Smooth muscle cell (in vitro differentiated cells): ENCODE data around the gene GNAT1. TPM values are rescaled to one million over a fixed set of nuclear protein-coding genes. Genes with fewer than 3 reads are reported as not detected.

Experiments
- DNase-seq: peaks from one replicate; lab custom pipeline; 2025; ENCODE audit not compliant: unreplicated experiment; lab: John Stamatoyannopoulos, UW
- H2AFZ ChIP-seq: fragments of 200-600 bp; sonication (generic); 2 replicates; pipeline ENCODE4 v1.6.0; 2016; ENCODE audit warnings: antibody characterized with exemption, low read depth, mild to moderate bottlenecking
- H3F3A ChIP-seq: fragments of 200-600 bp; sonication (generic); 2 replicates; pipeline ENCODE4 v1.6.0; 2017; ENCODE audit warnings: antibody characterized with exemption, low read depth
- H3K27ac ChIP-seq: fragments of 200-600 bp; sonication (generic); 2 replicates; pipeline ENCODE4 v1.5.1; 2016; ENCODE audit warnings: low read depth, mild to moderate bottlenecking
- H3K27me3 ChIP-seq: fragments of 200-600 bp; sonication (generic); 2 replicates; pipeline ENCODE4 v1.6.1; 2016; ENCODE audit warnings: low read depth, mild to moderate bottlenecking
- H3K36me3 ChIP-seq: fragments of 200-600 bp; sonication (generic); 2 replicates; pipeline ENCODE4 v1.5.1; 2016; ENCODE audit warnings: low read depth
- H3K4me1 ChIP-seq: fragments of 200-600 bp; sonication (generic); 2 replicates; pipeline ENCODE4 v1.5.1; 2016; ENCODE audit warnings: low read depth
- H3K4me2 ChIP-seq: fragments of 200-600 bp; sonication (generic); 2 replicates; pipeline ENCODE4 v1.6.0; 2016; ENCODE audit warnings: mild to moderate bottlenecking
- H3K4me3 ChIP-seq: fragments of 200-600 bp; sonication (generic); 2 replicates; pipeline ENCODE4 v1.5.1; 2016; ENCODE audit warnings: mild to moderate bottlenecking
- H3K79me2 ChIP-seq: fragments of 200-600 bp; sonication (generic); 2 replicates; pipeline ENCODE4 v1.6.0; 2016; ENCODE audit warnings: low read depth, mild to moderate bottlenecking
- H3K9ac ChIP-seq: fragments of 200-600 bp; sonication (generic); 2 replicates; pipeline ENCODE4 v1.6.0; 2016; ENCODE audit warnings: low read depth
- H3K9me3 ChIP-seq: fragments of 200-600 bp; sonication (generic); replicated peaks from 2 replicates; pipeline ENCODE4 v1.5.1; 2016; ENCODE audit warnings: low read depth
- H4K20me1 ChIP-seq: fragments of 200-600 bp; sonication (generic); 2 replicates; pipeline ENCODE4 v1.6.0; 2016; ENCODE audit warnings: low read depth
- CTCF ChIP-seq: fragments of 200-600 bp; sonication (generic); IDR thresholded peaks from 2 replicates; pipeline ENCODE4 v1.5.1; 2017; ENCODE audit warnings: borderline replicate concordance, mild to moderate bottlenecking, antibody characterized with exemption; ENCODE audit not compliant: insufficient read depth, poor library complexity, severe bottlenecking
- WGBS: methylation state at CpG from one replicate; pipeline ENCODE4 v1.1.7; 2016; ENCODE audit warnings: low lambda C conversion rate; 5-methylcytosine and 5-hydroxymethylcytosine counted together
- polyA plus RNA-seq: library from polyadenylated mRNA; unstranded; fragments of >200 nt; fragmentation: Nextera tagmentation; extraction: Ambion mirVana; gene quantifications from 2 replicates; pipeline ENCODE4 v1.2.1, GENCODE V29; 2016
- total RNA-seq: library from RNA; depleted of rRNA; stranded (reverse); fragments of >200 nt; gene quantifications from 2 replicates; pipeline ENCODE4 v1.2.3, GENCODE V29; 2014

GNAT1 gene
- total and polyA plus RNA-seq, 2 experiments from 2014 or later, result not detected

GRCh38 chr3:50230794-50231125, 39.4 kb downstream of the GNAT1 start:
- Histone ChIP-seq H3K27ac (no peak overlapping the region), H3K79me2 (no peaks in the 10 kb centered on the region), H3K36me3 (no peaks in the 10 kb centered on the region), H3F3A (no peaks in the 10 kb centered on the region), H4K20me1 (no peaks in the 10 kb centered on the region), H3K4me2 (no peak overlapping the region), H2AFZ (no peak overlapping the region), H3K9ac (no peak overlapping the region), H3K4me1 (peaks cover 18% of the 10 kb centered on the region), H3K9me3 (no peaks in the 10 kb centered on the region), H3K4me3 (no peak overlapping the region), H3K27me3 (no peaks in the 10 kb centered on the region)
- no peak for TF ChIP-seq CTCF
- WGBS, result 86% methylated on average over 4 of the region's 4 CpGs
- no peak for DNase-seq

GRCh38 chr3:50231581-50231980, 40.2 kb downstream of the GNAT1 start:
- Histone ChIP-seq H3K4me1 (peaks cover 18% of the 10 kb centered on the region), H3K79me2 (peaks cover 6% of the 10 kb centered on the region), H3K9me3 (no peaks in the 10 kb centered on the region), H3K27me3 (no peaks in the 10 kb centered on the region), H3K4me3 (no peak overlapping the region), H2AFZ (no peak overlapping the region), H3K9ac (no peak overlapping the region), H4K20me1 (peaks cover 3% of the 10 kb centered on the region), H3K4me2 (no peak overlapping the region), H3K27ac (no peak overlapping the region), H3F3A (no peaks in the 10 kb centered on the region), H3K36me3 (no peaks in the 10 kb centered on the region)
- TF ChIP-seq CTCF, result no peak
- DNase-seq, result no peak
- 85% methylated on average over 5 of the region's 5 CpGs for WGBS

- no peak overlapping the region for H2AFZ ChIP-seq
- H3K79me2 ChIP-seq, result peaks cover 13% of the 10 kb centered on the region
- H3K36me3 ChIP-seq, result no peaks in the 10 kb centered on the region
- H3K9me3 ChIP-seq, result no peaks in the 10 kb centered on the region
- H3K4me1 ChIP-seq, result peaks cover 18% of the 10 kb centered on the region
- H3K27ac ChIP-seq, result no peak overlapping the region
- no peak overlapping the region for H3K4me2 ChIP-seq
- H3K27me3 ChIP-seq, result no peaks in the 10 kb centered on the region
- no peak overlapping the region for H3K9ac ChIP-seq
- TF ChIP-seq CTCF, result no peak
- WGBS, result 93% methylated on average over 3 of the region's 3 CpGs
- no peaks in the 10 kb centered on the region for H3F3A ChIP-seq
- peaks cover 11% of the 10 kb centered on the region for H4K20me1 ChIP-seq
- DNase-seq, result no peak
- no peak overlapping the region for H3K4me3 ChIP-seq
Measured at GRCh38 chr3:50232303-50232702, 40.9 kb downstream of the GNAT1 start.

GRCh38 chr3:50233176-50233575, 41.8 kb downstream of the GNAT1 start:
- 94% methylated on average over 4 of the region's 4 CpGs for WGBS
- peaks cover 16% of the 10 kb centered on the region for H4K20me1 ChIP-seq
- H3K27ac ChIP-seq, result no peak overlapping the region
- H3K79me2 ChIP-seq, result peaks cover 22% of the 10 kb centered on the region
- no peaks in the 10 kb centered on the region for H3K27me3 ChIP-seq
- H3F3A ChIP-seq, result no peaks in the 10 kb centered on the region
- no peak overlapping the region for H3K4me2 ChIP-seq
- no peak overlapping the region for H2AFZ ChIP-seq
- no peaks in the 10 kb centered on the region for H3K36me3 ChIP-seq
- peaks cover 13% of the 10 kb centered on the region for H3K4me1 ChIP-seq
- TF ChIP-seq CTCF, result no peak
- H3K9ac ChIP-seq, result no peak overlapping the region
- H3K4me3 ChIP-seq, result no peak overlapping the region
- DNase-seq, result no peak
- no peaks in the 10 kb centered on the region for H3K9me3 ChIP-seq
